ENCODE results near the gene ATP2B2. TPM values are rescaled to one million over a fixed set of nuclear protein-coding genes. Genes with fewer than 3 reads are reported as not detected.

Gene ATP2B2
- total RNA-seq, 1 experiment from 2014 or later, result not detected

GRCh38 chr3:10331320-10331719 is 174.1 kb downstream of the ATP2B2 start:
- Histone ChIP-seq H3K36me3 (ENCODE audit: control insufficient read depth in 1 of 2, insufficient read depth in 2 of 2, low read length in 2 of 2) (no peaks in the 10 kb centered on the region), H2AFZ (ENCODE audit: low read depth, low read length, poor library complexity, severe bottlenecking) (no peak overlapping the region), H3K27me3 (ENCODE audit: insufficient read depth, low read length) (peaks cover 38% of the 10 kb centered on the region; the same call in 1 of the 2 replicates), H3K79me2 (ENCODE audit: insufficient read depth, low read length) (no peaks in the 10 kb centered on the region), H3K9me3 (ENCODE audit: control insufficient read depth in 1 of 2, insufficient read depth in 1 of 2, low read depth in 1 of 2, low read length in 2 of 2) (no peaks in the 10 kb centered on the region), H3K9me2 (ENCODE audit: insufficient read depth) (no peaks in the 10 kb centered on the region), H3K4me1 (ENCODE audit: control insufficient read depth in 1 of 2, insufficient read depth in 2 of 2, low read length in 2 of 2) (no peaks in the 10 kb centered on the region), H3K4me3 (replicated peaks in 1 of 2; ENCODE audit: low read depth in 1 of 2, low read length in 2 of 2) (no peak overlapping the region), H3K4me2 (ENCODE audit: low read length) (no peak overlapping the region), H4K20me1 (ENCODE audit: insufficient read depth) (no peaks in the 10 kb centered on the region), H3K9ac (ENCODE audit: low read length) (no peak overlapping the region), H3K27ac (ENCODE audit: low read depth, low read length) (no peak overlapping the region)
- intact Hi-C loops (cut with micrococcal nuclease), result no loop called here
- ChIA-PET RAD21 (ENCODE audit: low non-redundant PET in 1 of 2, low total read pairs in 2 of 2, uncharacterized antibody in 2 of 2, unreplicated experiment in 2 of 2) (no interaction called here), CTCF (interaction anchor here (2.5 kb wide), 1 partner anchor 9 kb away, joined by 11 read pairs; no protein-coding TSS in a partner anchor), POLR2A (no interaction called here)
- no peak for TF ChIP-seq ZNF274 (IDR thresholded peaks at IDR 0.05; ENCODE audit: low read depth, low read length)
- TF ChIP-seq EZH2 (IDR thresholded peaks at IDR 0.05), result no peak
- TF ChIP-seq POLR2AphosphoS5 (IDR thresholded peaks at IDR 0.05; ENCODE audit: low read depth, low read length), result no peak
- TF ChIP-seq CEBPB (IDR thresholded peaks at IDR 0.05; ENCODE audit: low read depth), result no peak
- TF ChIP-seq SP1 (IDR thresholded peaks at IDR 0.05; ENCODE audit: low read depth), result no peak
- TF ChIP-seq SIN3A (IDR thresholded peaks at IDR 0.05; ENCODE audit: low read depth), result no peak
- TF ChIP-seq REST (IDR thresholded peaks at IDR 0.05; ENCODE audit: low read depth), result no peak
- no peak for TF ChIP-seq ELF1 (IDR thresholded peaks at IDR 0.05; ENCODE audit: borderline replicate concordance, low read depth)
- no peak for TF ChIP-seq TCF7L2 (IDR thresholded peaks at IDR 0.05; ENCODE audit: borderline replicate concordance, extremely low read depth, insufficient read depth, insufficient read length)
- TF ChIP-seq MAX (IDR thresholded peaks at IDR 0.05), result no peak
- no peak for TF ChIP-seq SRF (IDR thresholded peaks at IDR 0.05; ENCODE audit: low read depth)
- no peak for TF ChIP-seq RAD21 (IDR thresholded peaks at IDR 0.05; ENCODE audit: low read depth)
- TF ChIP-seq YY1 (IDR thresholded peaks at IDR 0.05; ENCODE audit: extremely low read depth, insufficient replicate concordance, low read depth, low read length), result no peak
- TF ChIP-seq CBX3 (IDR thresholded peaks at IDR 0.05; ENCODE audit: low read depth), result no peak
- TF ChIP-seq EZH2phosphoT487 (IDR thresholded peaks at IDR 0.05; ENCODE audit: borderline replicate concordance), result no peak
- ATAC-seq, result no peak
- no TSS peak for BruUV-seq (replicated peaks)
- DNase-seq (ENCODE audit: low read depth, low spot score), result no peak

Measured in HCT116 (cell line).